ENCODE data around the gene TMEM260. TPM values are rescaled to one million over a fixed set of nuclear protein-coding genes. Genes with fewer than 3 reads are reported as not detected.

TMEM260 gene
- total RNA-seq, 1 experiment from 2014 or later = 20.0 TPM

DNA sequence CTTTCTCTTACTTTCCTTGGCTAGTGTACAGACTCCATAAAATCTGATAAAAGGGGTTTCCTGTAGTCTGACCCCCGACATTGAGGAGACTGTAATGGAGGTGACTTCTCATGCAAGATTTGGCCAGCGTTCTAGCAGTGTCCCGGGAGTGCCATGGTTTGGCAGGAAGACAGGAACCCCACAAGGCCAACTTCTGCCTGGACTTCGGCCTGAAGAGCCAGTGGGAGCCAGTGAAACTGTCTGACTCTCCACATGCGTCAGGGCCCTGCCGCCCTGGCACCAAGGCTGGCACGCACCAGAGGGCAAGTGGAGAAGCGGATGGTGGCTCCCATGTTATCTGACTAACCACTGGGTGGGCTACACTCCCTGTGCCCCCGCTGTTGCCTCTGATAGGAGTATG lies 70.5 kb downstream of the TMEM260 start:
- H2AFZ ChIP-seq (ENCODE audit: low read length) = no peak overlapping the region
- no peak overlapping the region for H2BK5ac ChIP-seq (ENCODE audit: insufficient read length, low read length)
- H2BK15ac ChIP-seq (ENCODE audit: low read depth, low read length) = no peak overlapping the region
- H3K9me3 ChIP-seq (ENCODE audit: control insufficient read depth, low read depth, low read length) = no peaks in the 10 kb centered on the region
- no peak overlapping the region for H3K56ac ChIP-seq (ENCODE audit: insufficient read length, low read depth, low read length)
- Mint-ChIP-seq H3K27ac (peak overlapping the region in 1 of 3 experiments; percentile 36; a peak in 1 of 7 replicates), H3K9me3 (no peaks in the 10 kb centered on the region), H3K4me1 (peaks cover 24 to 28% of the 10 kb centered on the region in 2 experiments), H3K4me3 (no peak overlapping the region), H3K36me3 (ENCODE audit: insufficient read depth in 1 of 3, low read depth in 3 of 3) (peaks cover 0 to 9% (median 0%) of the 10 kb centered on the region in 3 experiments; a peak in 1 of 7 replicates), H3K27me3 (ENCODE audit: low read depth) (no peaks in the 10 kb centered on the region; the same call in 1 of the 2 replicates)
- H4K5ac ChIP-seq (ENCODE audit: insufficient read length, low read depth, low read length) = no peak overlapping the region
- no peak overlapping the region for H3K9ac ChIP-seq (ENCODE audit: extremely low read depth, insufficient read length, low read length)
- no peak overlapping the region for H3K27ac ChIP-seq (ENCODE audit: insufficient read length, low read depth, low read length)
- no peak overlapping the region for H3K14ac ChIP-seq (ENCODE audit: insufficient read depth, low read length)
- WGBS (ENCODE audit: extremely low coverage, insufficient read length, low lambda C conversion rate) = no CpG with 5 or more reads among the region's 9 CpGs
- H3T11ph ChIP-seq (ENCODE audit: low read length) = no peak overlapping the region
- H3K27me3 ChIP-seq (ENCODE audit: insufficient read depth, low read length) = no peaks in the 10 kb centered on the region
- H3K4me1 ChIP-seq (ENCODE audit: insufficient read depth, low read length) = no peaks in the 10 kb centered on the region
- H4K8ac ChIP-seq (replicated peaks; ENCODE audit: insufficient read length, low read depth, low read length) = no peak overlapping the region
- H3K79me2 ChIP-seq (ENCODE audit: insufficient read depth, low read length) = no peaks in the 10 kb centered on the region
- no peak overlapping the region for H3K4ac ChIP-seq (ENCODE audit: low read depth, low read length)
- H3K18ac ChIP-seq (ENCODE audit: insufficient read length, low read depth, low read length) = no peak overlapping the region
- no peak overlapping the region for H3K23ac ChIP-seq (ENCODE audit: insufficient read length, low read depth, low read length)
- no peaks in the 10 kb centered on the region for H3K79me1 ChIP-seq (ENCODE audit: insufficient read depth, low read depth, low read length, poor library complexity, severe bottlenecking)
- H4K91ac ChIP-seq (ENCODE audit: insufficient read length, low read depth, low read length) = no peak overlapping the region
- DNase-seq = no peak
- TF ChIP-seq, protein P1, sequence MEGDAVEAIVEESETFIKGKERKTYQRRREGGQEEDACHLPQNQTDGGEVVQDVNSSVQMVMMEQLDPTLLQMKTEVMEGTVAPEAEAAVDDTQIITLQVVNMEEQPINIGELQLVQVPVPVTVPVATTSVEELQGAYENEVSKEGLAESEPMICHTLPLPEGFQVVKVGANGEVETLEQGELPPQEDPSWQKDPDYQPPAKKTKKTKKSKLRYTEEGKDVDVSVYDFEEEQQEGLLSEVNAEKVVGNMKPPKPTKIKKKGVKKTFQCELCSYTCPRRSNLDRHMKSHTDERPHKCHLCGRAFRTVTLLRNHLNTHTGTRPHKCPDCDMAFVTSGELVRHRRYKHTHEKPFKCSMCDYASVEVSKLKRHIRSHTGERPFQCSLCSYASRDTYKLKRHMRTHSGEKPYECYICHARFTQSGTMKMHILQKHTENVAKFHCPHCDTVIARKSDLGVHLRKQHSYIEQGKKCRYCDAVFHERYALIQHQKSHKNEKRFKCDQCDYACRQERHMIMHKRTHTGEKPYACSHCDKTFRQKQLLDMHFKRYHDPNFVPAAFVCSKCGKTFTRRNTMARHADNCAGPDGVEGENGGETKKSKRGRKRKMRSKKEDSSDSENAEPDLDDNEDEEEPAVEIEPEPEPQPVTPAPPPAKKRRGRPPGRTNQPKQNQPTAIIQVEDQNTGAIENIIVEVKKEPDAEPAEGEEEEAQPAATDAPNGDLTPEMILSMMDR (conservative IDR thresholded peaks at IDR 0.05) = no peak
- H2BK12ac ChIP-seq (ENCODE audit: insufficient read length, low read depth, low read length) = no peak overlapping the region
- H3K23me2 ChIP-seq (ENCODE audit: insufficient read length, low read depth, low read length, poor library complexity, severe bottlenecking) = no peaks in the 10 kb centered on the region
- H2BK20ac ChIP-seq (ENCODE audit: low read depth, low read length, poor library complexity, severe bottlenecking) = no peak overlapping the region
- no peak overlapping the region for H2AK5ac ChIP-seq (ENCODE audit: insufficient read length, low read length)
- no peak overlapping the region for H3K4me2 ChIP-seq (ENCODE audit: insufficient read depth, insufficient read length, low read length)
- H2BK120ac ChIP-seq (ENCODE audit: low read depth, low read length, poor library complexity, severe bottlenecking) = no peak overlapping the region
- H4K20me1 ChIP-seq (ENCODE audit: control insufficient read depth, insufficient read depth, insufficient read length) = no peaks in the 10 kb centered on the region

Measured in H9 (cell line).